HepG2 (cell line): Measurements from ENCODE around the gene AOX1. TPM values are rescaled to one million over a fixed set of nuclear protein-coding genes. Genes with fewer than 3 reads are reported as not detected.
A peak's percentile ranks its signal among the peaks of the same experiment; 100 is the strongest.

Experiments
- DNMT3B ChIP-seq: conservative IDR thresholded peaks from 2 replicates; pipeline ENCODE4 v1.6.1; 2016; ENCODE audit warnings: missing biosample characterization, control low read depth
- EED ChIP-seq: sonication (generic); formaldehyde crosslinking; IDR thresholded peaks from 2 replicates; pipeline ENCODE4 v1.5.0; 2020; ENCODE audit warnings: mild to moderate bottlenecking, missing genetic modification reagents
- ESRRA ChIP-seq: sonication (generic); formaldehyde crosslinking; IDR thresholded peaks from 2 replicates; pipeline ENCODE4 v1.5.1; 2020; ENCODE audit warnings: mild to moderate bottlenecking, low read depth, missing genetic modification reagents
- GATAD2A ChIP-seq: IDR thresholded peaks from 2 replicates; pipeline ENCODE4 v1.6.1; 2016
- HES4 ChIP-seq: sonication (generic); formaldehyde crosslinking; IDR thresholded peaks from 2 replicates; pipeline ENCODE4 v1.9.0; 2021; ENCODE audit warnings: mild to moderate bottlenecking, missing genetic modification reagents, borderline replicate concordance
- HNRNPLL ChIP-seq: fragments of 200-400 bp; formaldehyde crosslinking; IDR thresholded peaks from 2 replicates; pipeline ENCODE4 v1.6.1; 2017; ENCODE audit warnings: mild to moderate bottlenecking, low read depth, low read length; ENCODE audit not compliant: poor library complexity, severe bottlenecking
- SIX1 ChIP-seq: sonication (generic); formaldehyde crosslinking; IDR thresholded peaks from 2 replicates; pipeline ENCODE4 v1.4.0; 2020; ENCODE audit warnings: missing genetic modification reagents, borderline replicate concordance
- SMC3 ChIP-seq: IDR thresholded peaks from 2 replicates; pipeline ENCODE4 v1.6.1; 2011; ENCODE audit warnings: low read length, improper control_type of control experiment
- TAF1 ChIP-seq: sonication (generic); formaldehyde crosslinking; IDR thresholded peaks from 2 replicates; pipeline ENCODE4 v1.4.0; 2020; ENCODE audit warnings: missing genetic modification reagents
- XRCC5 ChIP-seq: fragments of 200-400 bp; formaldehyde crosslinking; optimal IDR thresholded peaks from 2 replicates; pipeline ENCODE3; 2017; ENCODE audit warnings: mild to moderate bottlenecking, low read length
- ZMYM3 ChIP-seq: sonication (generic); formaldehyde crosslinking; IDR thresholded peaks from 2 replicates; pipeline ENCODE4 v1.5.1; 2020; ENCODE audit warnings: mild to moderate bottlenecking, missing genetic modification reagents
- ZNF337 ChIP-seq: sonication (generic); formaldehyde crosslinking; IDR thresholded peaks from 2 replicates; pipeline ENCODE4 v1.5.1; 2020; ENCODE audit warnings: missing genetic modification reagents, low read depth, mild to moderate bottlenecking, borderline replicate concordance
- ZNF549 ChIP-seq: sonication (generic); formaldehyde crosslinking; IDR thresholded peaks from 2 replicates; pipeline ENCODE4 v1.5.0; 2020; ENCODE audit warnings: missing genetic modification reagents
- ZNF556 ChIP-seq: sonication (generic); formaldehyde crosslinking; IDR thresholded peaks from 2 replicates; pipeline ENCODE4 v1.4.0; 2020; ENCODE audit warnings: mild to moderate bottlenecking, missing genetic modification reagents, borderline replicate concordance
- ZNF563 ChIP-seq: sonication (generic); formaldehyde crosslinking; IDR thresholded peaks from 2 replicates; pipeline ENCODE4 v1.8.0; 2022; ENCODE audit warnings: mild to moderate bottlenecking, moderate library complexity, missing genetic modification reagents
- ZNF577 ChIP-seq: sonication (generic); formaldehyde crosslinking; IDR thresholded peaks from 2 replicates; pipeline ENCODE4 v1.4.0; 2020; ENCODE audit warnings: mild to moderate bottlenecking, low read depth, missing genetic modification reagents, borderline replicate concordance
- polyA plus RNA-seq, 8 experiments: library from polyadenylated mRNA; depleted of rRNA in 3 of 8; stranded (reverse) in 7 of 8; unstranded in 1 of 8; fragments of >200 nt; fragmentation: Illumina TruSeq in 4 of 8; extraction: Trizol in 4 of 8; gene quantifications; 2 replicates each; pipeline versions ENCODE4 v1.2.1 to v1.2.3, GENCODE V29; 2011 to 2016; ENCODE audit warnings: low read depth in 4 of 8, missing spikeins in 1 of 8, mixed read lengths in 1 of 8; ENCODE audit not compliant: insufficient read depth in 1 of 8
- total RNA-seq, 5 experiments: library from RNA; depleted of rRNA; stranded (reverse); fragments of >200 nt; fragmentation: Illumina TruSeq; extraction: Trizol; gene quantifications; 2 replicates each; pipeline ENCODE4 v1.2.3, GENCODE V29; 2016; ENCODE audit warnings: low read depth in 1 of 5
- TF ChIP-seq, protein P1 (sequence below): sonication (generic); formaldehyde crosslinking; IDR thresholded peaks from 2 replicates; pipeline ENCODE4 v1.5.0; 2020; ENCODE audit warnings: mild to moderate bottlenecking, missing genetic modification reagents
- TF ChIP-seq, protein P2 (sequence below), 2 experiments: sonication (generic) in 1 of 2; formaldehyde crosslinking in 1 of 2; IDR thresholded peaks; 2 replicates each; pipeline versions ENCODE4 v1.5.1 to v1.6.1; 2011 to 2020; ENCODE audit warnings: borderline replicate concordance in 1 of 2, low read depth in 1 of 2, low read length in 1 of 2, mild to moderate bottlenecking in 1 of 2, missing genetic modification reagents in 1 of 2, moderate library complexity in 1 of 2
- TF ChIP-seq, protein P3 (sequence below): sonication (generic); formaldehyde crosslinking; IDR thresholded peaks from 2 replicates; pipeline ENCODE4 v1.8.0; 2022; ENCODE audit warnings: low read depth, missing genetic modification reagents

Gene AOX1
- total and polyA plus RNA-seq, 2 of the 13 experiments (the other 11 are each of a cell fraction or from before 2014, with no cell fraction given), result 9.2 to 18.0 TPM

DNA sequence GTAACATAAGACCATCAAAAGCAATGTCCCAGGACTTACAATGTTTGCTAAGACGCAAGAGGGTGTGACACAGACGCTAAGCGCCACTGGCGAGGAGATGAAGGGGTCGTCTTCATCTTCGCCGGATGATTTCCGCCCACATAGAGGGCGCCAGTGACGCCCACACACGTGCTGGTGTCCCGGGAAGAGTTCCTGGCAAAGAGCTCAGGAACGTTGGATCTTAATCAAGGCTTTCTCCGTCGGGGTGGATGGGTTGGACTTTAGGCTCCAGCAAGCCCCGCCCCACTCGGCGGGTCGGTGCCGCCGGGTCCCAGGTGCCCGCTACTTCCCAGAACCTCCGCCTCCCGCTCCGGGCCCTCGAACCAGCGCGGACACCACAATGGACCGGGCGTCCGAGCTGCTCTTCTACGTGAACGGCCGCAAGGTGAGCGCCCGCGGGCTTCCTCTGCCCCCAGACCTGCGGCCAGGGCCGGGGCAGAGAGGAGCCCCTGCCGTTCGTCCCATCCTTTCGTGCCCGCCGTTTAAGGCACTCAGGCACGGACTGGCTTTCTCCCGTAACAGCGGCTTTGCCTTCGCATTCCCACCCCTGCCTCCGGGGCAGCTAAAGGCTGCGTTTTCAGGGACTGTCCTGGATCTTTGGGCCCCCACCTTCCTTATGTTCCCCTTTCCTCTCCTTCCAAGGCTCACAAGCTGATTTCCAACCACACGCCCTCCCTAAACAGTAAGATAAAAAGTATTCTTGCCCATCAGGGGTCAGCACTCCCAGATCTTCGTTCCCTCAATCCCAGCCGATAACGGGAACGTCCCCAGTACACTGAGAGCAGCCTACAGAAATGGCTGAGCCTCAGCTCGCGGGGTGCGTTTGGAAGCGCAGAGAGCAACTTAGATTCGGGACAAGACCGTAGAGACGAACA lies at the start of gene AOX1 (continued):
- no peak for TF ChIP-seq DNMT3B (CRISPR knock-in tag)
- TF ChIP-seq SMC3, result peak; percentile 16; the same call in 1 of the 2 replicates
- TF ChIP-seq, protein P1, sequence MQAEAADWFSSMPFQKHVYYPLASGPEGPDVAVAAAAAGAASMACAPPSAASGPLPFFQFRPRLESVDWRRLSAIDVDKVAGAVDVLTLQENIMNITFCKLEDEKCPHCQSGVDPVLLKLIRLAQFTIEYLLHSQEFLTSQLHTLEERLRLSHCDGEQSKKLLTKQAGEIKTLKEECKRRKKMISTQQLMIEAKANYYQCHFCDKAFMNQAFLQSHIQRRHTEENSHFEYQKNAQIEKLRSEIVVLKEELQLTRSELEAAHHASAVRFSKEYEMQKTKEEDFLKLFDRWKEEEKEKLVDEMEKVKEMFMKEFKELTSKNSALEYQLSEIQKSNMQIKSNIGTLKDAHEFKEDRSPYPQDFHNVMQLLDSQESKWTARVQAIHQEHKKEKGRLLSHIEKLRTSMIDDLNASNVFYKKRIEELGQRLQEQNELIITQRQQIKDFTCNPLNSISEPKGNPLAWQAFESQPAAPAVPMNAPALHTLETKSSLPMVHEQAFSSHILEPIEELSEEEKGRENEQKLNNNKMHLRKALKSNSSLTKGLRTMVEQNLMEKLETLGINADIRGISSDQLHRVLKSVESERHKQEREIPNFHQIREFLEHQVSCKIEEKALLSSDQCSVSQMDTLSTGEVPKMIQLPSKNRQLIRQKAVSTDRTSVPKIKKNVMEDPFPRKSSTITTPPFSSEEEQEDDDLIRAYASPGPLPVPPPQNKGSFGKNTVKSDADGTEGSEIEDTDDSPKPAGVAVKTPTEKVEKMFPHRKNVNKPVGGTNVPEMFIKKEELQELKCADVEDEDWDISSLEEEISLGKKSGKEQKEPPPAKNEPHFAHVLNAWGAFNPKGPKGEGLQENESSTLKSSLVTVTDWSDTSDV (CRISPR knock-in tag), result peak; percentile 52; the same call in 1 of the 2 replicates
- 0 out of 2 replicates have a peak, but pooled peaks have one; percentile 55 for TF ChIP-seq ZNF563
- TF ChIP-seq GATAD2A (CRISPR knock-in tag), result peak; percentile 89
- TF ChIP-seq, protein P2, sequence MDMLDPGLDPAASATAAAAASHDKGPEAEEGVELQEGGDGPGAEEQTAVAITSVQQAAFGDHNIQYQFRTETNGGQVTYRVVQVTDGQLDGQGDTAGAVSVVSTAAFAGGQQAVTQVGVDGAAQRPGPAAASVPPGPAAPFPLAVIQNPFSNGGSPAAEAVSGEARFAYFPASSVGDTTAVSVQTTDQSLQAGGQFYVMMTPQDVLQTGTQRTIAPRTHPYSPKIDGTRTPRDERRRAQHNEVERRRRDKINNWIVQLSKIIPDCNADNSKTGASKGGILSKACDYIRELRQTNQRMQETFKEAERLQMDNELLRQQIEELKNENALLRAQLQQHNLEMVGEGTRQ (IDR thresholded peaks at IDR 0.05; ENCODE audit: low read depth, low read length), result peak; percentile 23; the same call in 1 of the 2 replicates
- TF ChIP-seq, protein P2 (CRISPR knock-in tag; IDR thresholded peaks at IDR 0.05; ENCODE audit: borderline replicate concordance), result no peak
- TF ChIP-seq ZMYM3 (CRISPR knock-in tag), result no peak
- TF ChIP-seq ZNF556, result peak; percentile 81
- TF ChIP-seq ESRRA (CRISPR knock-in tag), result peak; percentile 82
- TF ChIP-seq ZNF549 (CRISPR knock-in tag), result no peak
- no peak for TF ChIP-seq ZNF337
- TF ChIP-seq XRCC5, result peak; percentile 95
- peak; percentile 90 for TF ChIP-seq HNRNPLL
- peak; percentile 48; the same call in 1 of the 2 replicates for TF ChIP-seq SIX1 (CRISPR knock-in tag)
- TF ChIP-seq, protein P3, sequence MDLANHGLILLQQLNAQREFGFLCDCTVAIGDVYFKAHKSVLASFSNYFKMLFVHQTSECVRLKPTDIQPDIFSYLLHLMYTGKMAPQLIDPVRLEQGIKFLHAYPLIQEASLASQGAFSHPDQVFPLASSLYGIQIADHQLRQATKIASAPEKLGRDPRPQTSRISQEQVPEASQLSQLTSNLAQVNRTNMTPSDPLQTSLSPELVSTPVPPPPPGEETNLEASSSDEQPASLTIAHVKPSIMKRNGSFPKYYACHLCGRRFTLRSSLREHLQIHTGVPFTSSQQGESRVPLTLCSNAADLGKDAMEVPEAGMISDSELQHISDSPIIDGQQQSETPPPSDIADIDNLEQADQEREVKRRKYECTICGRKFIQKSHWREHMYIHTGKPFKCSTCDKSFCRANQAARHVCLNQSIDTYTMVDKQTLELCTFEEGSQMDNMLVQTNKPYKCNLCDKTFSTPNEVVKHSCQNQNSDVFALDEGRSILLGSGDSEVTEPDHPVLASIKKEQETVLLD (CRISPR knock-in tag), result no peak
- TF ChIP-seq TAF1 (CRISPR knock-in tag), result peak; percentile 55
- TF ChIP-seq EED (CRISPR knock-in tag), result 0 out of 2 replicates have a peak, but pooled peaks have one; percentile 56
- TF ChIP-seq HES4, result peak; percentile 65; the same call in 1 of the 2 replicates
- TF ChIP-seq ZNF577 (CRISPR knock-in tag), result no peak
